ENCODE measurements around the gene RELN.
A peak's percentile ranks its signal among the peaks of the same experiment; 100 is the strongest.

Gene RELN

GRCh38 chr7:103989785-103990767, 618 bp upstream of the RELN start:
- DNase-seq (ENCODE audit: low spot score) = peak; percentile 70

GRCh38 chr7:103988468-103989199, 824 bp downstream of the RELN start:
- DNase-seq (ENCODE audit: low spot score) = peak; percentile 42

GRCh38 chr7:103987451-103987850, 2.0 kb downstream of the RELN start:
- DNase-seq (ENCODE audit: low spot score) = no peak

DNA sequence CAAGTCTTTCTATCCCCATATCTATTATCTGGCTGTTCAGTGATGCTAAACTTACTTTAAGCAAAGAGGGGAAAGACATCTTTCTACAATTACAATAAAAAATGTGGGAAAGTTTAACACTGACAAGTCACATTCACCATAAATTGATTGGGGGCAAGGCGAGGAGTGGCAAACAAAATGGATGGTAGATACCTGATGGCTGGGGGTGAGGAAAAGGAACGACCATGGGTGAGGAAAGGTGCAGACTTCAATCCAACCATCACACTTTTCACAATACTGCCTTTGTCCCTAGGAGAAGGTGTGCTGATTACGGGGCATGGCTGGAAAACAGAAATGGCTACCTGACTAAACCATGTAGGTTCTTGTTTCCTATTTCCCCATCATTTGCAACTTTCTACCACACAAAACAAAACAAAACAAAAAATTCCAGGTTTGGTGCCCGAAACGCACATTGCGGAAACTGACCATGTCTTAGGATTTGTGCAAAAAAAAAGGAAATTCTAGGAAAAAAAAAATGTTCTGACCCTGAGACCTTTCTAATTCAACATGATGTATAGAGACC, 3.8 kb downstream of the RELN start:
- no peak for DNase-seq (ENCODE audit: low spot score)

GRCh38 chr7:103984050-103984449, 5.4 kb downstream of the RELN start:
- no peak for DNase-seq (ENCODE audit: low spot score)

DNA sequence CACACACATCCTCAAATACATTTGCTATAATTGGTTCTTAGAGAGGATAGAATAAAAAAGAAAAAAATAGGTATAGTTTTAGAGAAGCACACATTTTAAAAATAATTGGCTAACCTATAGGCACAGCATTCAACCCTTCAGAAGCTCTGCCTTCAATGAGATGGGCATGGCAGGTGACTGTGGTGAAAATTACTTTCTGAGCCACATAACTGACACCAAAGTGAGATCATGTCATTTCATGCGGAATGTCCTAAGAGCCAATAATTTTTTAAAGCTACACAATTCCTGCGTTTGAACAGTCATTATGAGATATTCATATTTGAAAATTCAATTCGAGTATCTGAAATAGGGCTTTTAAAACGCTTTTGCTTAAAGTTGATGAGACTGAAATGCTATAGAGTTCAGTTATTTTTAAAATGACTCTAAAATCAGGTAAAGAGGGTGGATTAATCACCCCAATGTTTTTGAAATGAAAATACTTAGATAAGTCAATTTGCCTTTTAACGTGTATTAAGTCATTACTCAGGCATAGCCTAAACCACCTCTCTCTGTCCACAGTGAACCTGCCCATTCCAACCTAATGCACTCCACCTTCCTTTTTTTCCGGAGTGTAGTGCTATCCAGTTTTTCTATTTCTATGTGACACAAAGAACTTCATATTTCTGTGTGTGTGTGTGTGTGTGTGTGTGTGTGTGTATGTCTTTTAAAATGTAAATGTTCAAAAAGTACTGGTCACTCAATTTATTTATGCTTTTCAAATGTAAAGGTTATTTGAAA, 6.1 kb downstream of the RELN start:
- DNase-seq (ENCODE audit: low spot score) = no peak

DNA sequence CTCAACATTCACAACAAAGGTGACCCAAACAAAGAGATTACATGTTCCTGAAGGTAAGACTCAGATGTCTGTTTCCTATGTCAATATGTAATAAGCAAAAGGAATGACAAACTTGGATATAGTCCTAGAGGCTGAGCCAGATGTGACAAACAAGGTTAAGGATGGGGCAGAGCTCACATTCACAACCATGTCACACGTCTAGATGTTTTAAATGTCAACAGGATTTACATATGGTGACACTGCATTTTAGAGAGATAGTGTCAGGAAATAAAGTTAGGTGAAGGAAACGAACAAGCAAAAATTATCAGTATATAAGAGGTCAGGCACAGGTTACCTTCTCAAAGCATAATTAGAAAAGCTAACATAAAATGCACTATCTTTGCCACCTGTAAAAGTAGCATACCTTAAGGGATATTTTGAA, 8.4 kb downstream of the RELN start:
- no peak for DNase-seq (ENCODE audit: low spot score)

- no peak for DNase-seq (ENCODE audit: low spot score)
Observed at GRCh38 chr7:103972779-103973434, 16.6 kb downstream of the RELN start.

DNA sequence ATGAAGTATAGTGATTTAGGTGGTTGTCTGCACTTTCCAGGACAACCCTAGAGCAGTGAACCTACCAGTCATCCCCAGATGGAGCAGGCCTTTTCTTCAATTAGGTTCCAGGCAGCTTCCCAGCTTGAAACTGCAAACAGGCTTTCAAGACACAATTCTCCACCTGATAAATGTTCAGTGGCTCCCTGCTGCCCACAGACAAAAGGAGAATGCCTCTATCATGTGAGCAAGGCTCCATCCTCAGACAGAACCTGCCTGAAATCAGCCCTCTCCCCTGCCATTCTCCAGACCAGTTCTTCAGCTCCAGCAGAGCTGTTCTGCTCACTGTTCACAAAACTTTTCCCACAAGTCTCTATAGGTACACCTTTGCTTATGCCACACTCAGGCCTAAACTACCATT, 22.1 kb downstream of the RELN start:
- DNase-seq (ENCODE audit: low spot score) = no peak

GRCh38 chr7:103966593-103967277, 22.7 kb downstream of the RELN start:
- no peak for DNase-seq (ENCODE audit: low spot score)

DNA sequence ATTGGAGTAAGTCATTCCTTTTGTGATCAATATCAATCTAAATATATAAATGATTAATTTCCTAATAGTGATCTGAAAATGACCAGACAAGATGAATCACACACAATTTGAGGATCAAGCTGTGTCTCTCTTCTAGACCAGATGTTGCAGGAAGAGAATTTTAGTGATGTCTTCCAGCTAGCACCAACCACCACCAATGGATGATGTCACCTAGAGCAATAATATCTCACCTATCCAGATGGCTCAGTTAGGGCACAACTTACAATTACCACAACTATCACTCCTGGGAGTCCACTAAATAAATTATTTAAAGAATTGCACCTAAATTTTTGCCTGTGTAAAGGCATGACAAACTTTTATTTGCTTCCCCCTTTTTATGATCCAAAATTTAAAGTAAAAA, 25.2 kb downstream of the RELN start:
- DNase-seq (ENCODE audit: low spot score) = no peak

DNA sequence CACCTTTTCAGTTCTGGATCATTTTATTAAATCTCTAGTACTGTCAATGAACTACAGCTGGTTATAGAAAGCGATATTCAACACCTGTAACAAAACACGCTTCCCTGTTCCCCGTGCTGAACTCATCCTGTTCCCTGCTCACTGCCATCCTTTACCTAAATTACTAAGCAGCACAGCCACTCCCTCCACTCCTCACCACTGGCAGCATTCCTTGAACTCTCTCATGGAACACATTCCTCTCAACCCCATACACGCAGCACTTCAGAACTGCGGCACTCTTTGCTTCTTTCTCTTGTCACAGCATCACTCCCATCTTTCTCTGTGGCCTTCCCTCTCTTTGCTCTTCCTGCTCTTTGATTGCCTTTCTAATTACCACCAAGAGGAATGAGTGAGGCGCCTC, 27.4 kb downstream of the RELN start:
- no peak for DNase-seq (ENCODE audit: low spot score)

- DNase-seq (ENCODE audit: low spot score) = no peak
Observed at GRCh38 chr7:103958284-103958818, 31.1 kb downstream of the RELN start.

DNA sequence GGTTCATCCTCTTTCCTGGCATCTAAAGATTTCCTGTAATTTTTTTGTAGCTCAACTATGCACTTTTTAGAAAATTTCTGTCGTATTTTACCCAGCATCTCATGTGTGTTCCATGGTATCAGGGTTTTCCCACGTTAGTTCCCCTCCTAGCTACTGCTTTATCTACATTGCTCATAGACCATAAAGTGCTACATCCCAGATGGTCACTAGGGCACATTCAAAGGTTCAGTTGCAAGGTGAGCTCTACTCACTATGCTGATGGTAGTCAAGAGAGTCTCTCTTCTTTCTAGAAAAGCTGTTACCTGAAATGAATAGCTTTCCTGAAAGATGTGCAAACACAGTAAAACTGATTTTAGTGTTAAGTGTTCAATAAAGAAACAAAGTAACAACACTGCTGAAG, 33.5 kb downstream of the RELN start:
- no peak for DNase-seq (ENCODE audit: low spot score)

DNA sequence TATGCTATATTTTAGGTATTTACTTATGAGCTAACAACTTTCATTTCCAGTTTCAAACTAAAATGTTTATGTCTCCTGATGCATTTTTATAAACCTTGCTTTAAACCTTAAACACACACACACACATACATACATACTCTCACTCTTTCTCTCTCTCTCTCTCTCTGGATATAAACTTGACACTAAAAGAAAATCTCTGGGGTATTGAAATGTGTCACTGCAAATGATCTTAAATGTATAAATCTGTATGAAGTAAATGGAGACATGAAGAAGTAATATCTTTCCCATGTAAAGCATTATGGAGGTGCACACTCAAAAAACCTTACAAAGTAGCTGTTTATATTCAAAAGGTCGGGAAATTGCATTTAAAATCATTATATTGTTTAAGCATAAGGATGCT, 37.0 kb downstream of the RELN start:
- no peak for DNase-seq (ENCODE audit: low spot score)

- DNase-seq (ENCODE audit: low spot score) = no peak
Observed at GRCh38 chr7:103951311-103951710, 38.1 kb downstream of the RELN start.

GRCh38 chr7:103949374-103949773, 40.1 kb downstream of the RELN start:
- no peak for DNase-seq (ENCODE audit: low spot score)

DNA sequence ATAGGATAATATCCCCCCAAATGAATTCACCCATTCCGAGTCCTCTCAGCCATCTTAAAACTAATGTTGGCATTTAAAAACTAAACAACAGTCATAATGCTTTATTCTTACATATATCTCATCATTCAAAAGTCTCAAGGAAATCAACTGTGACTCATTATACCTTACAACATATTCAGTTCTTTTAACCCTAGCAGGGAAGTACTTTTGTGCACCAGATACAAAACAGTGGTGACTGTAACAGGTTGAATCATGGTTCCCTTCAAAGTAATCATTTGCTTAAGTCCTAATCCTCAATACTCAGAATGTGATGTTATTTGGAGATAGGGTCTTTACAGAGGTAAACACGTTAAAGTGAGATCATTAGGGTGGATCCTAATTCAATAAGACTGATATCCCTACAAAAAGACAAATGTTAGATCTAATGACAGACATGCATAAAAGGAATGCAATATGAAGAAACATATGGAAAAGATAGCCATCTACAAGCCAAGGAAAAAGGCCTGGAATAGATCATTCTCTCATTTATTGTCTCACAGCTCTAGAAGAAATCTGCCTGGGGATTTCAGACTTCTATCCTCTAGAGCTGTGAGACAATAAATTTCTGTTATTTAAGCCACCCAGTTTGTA, 42.3 kb downstream of the RELN start:
- no peak for DNase-seq (ENCODE audit: low spot score)

DNA sequence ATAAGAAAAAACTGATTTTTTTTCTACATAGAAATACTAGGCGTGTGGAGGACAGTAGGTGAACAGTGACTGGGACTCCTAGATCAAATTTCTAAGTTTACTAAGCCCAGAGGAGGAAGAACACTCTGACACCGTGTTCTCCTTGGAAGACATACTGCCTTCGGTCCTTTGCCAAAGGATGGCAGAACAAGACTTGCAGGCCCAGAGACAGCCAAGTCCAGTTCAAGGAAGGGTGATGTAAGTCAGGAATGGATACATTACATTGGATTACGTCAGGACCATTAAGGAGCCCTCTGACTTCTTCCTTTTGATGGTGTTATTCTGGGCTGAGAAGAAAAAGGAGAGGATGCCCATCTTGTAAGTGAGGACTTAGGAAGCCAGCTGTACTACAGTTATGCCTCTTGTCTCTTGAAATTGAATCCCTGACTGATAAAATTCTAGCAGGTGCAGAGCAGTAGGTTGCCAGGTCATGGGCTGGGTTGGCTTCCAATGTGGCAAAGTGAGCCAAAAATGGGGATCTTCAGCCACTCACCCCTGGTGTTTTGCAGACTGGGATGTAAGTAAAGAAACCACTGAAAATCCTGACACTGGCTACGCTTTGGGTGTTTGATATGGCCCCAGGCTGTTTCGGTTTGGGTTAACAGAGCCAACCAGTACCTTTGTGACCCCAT, 45.1 kb downstream of the RELN start:
- DNase-seq (ENCODE audit: low spot score) = no peak

GRCh38 chr7:103941976-103942375, 47.5 kb downstream of the RELN start:
- DNase-seq (ENCODE audit: low spot score) = no peak
